Muscle layer of duodenum (tissue), 2 donors: ENCODE data around the gene RECK.
"Not testable (repeated sequence)": the region's sequence is repeated elsewhere in the genome, so short reads cannot be mapped to it uniquely, and the experiment has no call there.

Source experiments
- H3K27ac ChIP-seq: one replicate; pipeline ENCODE4 v1.7.0; 2013; ENCODE audit warnings: mild to moderate bottlenecking, low read length
- H3K27me3 ChIP-seq: one replicate; pipeline ENCODE4 v1.7.0; 2013; ENCODE audit warnings: low read depth, mild to moderate bottlenecking, control low read depth, low read length
- H3K36me3 ChIP-seq, 2 donors: one replicate each; pipeline ENCODE4 v1.7.0; 2013; ENCODE audit warnings: low read length in 2 of 2, control low read depth in 1 of 2, mild to moderate bottlenecking in 1 of 2; ENCODE audit not compliant: insufficient read depth in 2 of 2, control insufficient read depth in 1 of 2
- H3K4me1 ChIP-seq, 2 donors: one replicate each; pipeline ENCODE4 v1.7.0; 2013; ENCODE audit warnings: low read length in 2 of 2, mild to moderate bottlenecking in 2 of 2, control low read depth in 1 of 2, moderate library complexity in 1 of 2; ENCODE audit not compliant: insufficient read depth in 2 of 2, control insufficient read depth in 1 of 2
- H3K4me3 ChIP-seq, 2 donors: one replicate each; pipeline ENCODE4 v1.7.0; 2013; ENCODE audit warnings: low read length in 2 of 2, low read depth in 1 of 2, mild to moderate bottlenecking in 1 of 2
- H3K9me3 ChIP-seq, 2 donors: one replicate each; pipeline ENCODE4 v1.7.0; 2013; ENCODE audit warnings: low read length in 2 of 2, control low read depth in 1 of 2, mild to moderate bottlenecking in 1 of 2; ENCODE audit not compliant: control insufficient read depth in 1 of 2
- donor health status: healthy.

The RECK gene, protein sequence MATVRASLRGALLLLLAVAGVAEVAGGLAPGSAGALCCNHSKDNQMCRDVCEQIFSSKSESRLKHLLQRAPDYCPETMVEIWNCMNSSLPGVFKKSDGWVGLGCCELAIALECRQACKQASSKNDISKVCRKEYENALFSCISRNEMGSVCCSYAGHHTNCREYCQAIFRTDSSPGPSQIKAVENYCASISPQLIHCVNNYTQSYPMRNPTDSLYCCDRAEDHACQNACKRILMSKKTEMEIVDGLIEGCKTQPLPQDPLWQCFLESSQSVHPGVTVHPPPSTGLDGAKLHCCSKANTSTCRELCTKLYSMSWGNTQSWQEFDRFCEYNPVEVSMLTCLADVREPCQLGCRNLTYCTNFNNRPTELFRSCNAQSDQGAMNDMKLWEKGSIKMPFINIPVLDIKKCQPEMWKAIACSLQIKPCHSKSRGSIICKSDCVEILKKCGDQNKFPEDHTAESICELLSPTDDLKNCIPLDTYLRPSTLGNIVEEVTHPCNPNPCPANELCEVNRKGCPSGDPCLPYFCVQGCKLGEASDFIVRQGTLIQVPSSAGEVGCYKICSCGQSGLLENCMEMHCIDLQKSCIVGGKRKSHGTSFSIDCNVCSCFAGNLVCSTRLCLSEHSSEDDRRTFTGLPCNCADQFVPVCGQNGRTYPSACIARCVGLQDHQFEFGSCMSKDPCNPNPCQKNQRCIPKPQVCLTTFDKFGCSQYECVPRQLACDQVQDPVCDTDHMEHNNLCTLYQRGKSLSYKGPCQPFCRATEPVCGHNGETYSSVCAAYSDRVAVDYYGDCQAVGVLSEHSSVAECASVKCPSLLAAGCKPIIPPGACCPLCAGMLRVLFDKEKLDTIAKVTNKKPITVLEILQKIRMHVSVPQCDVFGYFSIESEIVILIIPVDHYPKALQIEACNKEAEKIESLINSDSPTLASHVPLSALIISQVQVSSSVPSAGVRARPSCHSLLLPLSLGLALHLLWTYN

DNA sequence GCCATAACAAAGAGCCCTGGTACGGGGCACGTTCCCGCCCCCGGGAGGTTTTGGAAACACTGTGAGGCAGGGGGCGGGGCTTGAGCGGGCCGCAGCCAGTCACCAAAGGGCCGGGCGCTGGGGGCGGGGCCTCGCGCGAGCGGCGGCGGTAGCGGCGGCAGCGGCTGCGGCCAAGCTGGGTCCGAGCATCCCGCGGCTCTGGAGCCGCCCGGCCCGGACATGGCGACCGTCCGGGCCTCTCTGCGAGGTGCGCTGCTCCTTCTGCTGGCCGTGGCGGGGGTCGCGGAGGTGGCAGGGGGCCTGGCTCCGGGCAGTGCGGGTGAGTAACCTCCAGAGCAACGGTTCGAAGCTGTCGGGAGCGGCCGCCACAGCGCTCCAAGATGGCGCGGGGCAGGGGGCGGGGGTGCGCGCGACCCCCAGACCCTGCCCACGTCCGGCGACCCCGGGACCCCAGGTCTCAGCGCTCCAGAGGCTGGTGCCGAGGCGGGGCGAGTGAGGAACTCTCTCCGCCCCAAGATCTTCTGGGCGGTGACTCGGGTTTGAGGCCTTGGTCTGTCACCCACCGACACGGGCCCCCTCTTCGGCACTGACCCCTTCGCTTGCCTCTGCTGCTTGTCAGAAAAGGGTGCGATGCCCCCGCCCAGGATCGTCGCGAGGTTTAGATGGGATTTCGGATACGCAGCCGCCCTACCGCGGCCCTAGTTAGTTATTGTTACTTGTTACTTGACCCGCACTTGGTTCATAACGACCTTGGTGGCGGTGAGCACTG, at the start of gene RECK:
RECK (plus strand) TSS at position 134 of the 769 bp plus-strand sequence; CDS start at position 220, 86 bp downstream.
- Histone ChIP-seq H3K27ac (peak within 1 kb of the TSS; percentile 49), H3K4me3 (peak within 1 kb of the TSS; percentile 81 to 93), H3K27me3 (no peaks in the 10 kb centered on the region), H3K9me3 (no peaks in the 10 kb centered on the region), H3K4me1 (peaks cover 0 to 4% of the 10 kb centered on the region in 2 donors), H3K36me3 (peaks cover 0 to 3% of the 10 kb centered on the region in 2 donors)

- Histone ChIP-seq H3K27me3 (no peaks in the 10 kb centered on the region), H3K4me1 (no peaks in the 10 kb centered on the region), H3K27ac (no peak overlapping the region), H3K36me3 (no peaks in the 10 kb centered on the region), H3K9me3 (no peaks in the 10 kb centered on the region), H3K4me3 (no peak overlapping the region)
Observed at GRCh38 chr9:35990155-35990554, 46.6 kb upstream of the RECK start.

GRCh38 chr9:35993136-35993535, 43.6 kb upstream of the RECK start:
- not testable (repeated sequence) for H3K27me3 ChIP-seq, H3K4me1 ChIP-seq, H3K4me3 ChIP-seq

GRCh38 chr9:35993976-35994720, 42.6 kb upstream of the RECK start:
- Histone ChIP-seq H3K36me3 (no peaks in the 10 kb centered on the region), H3K27me3 (no peaks in the 10 kb centered on the region), H3K9me3 (peaks cover 0 to 9% of the 10 kb centered on the region in 2 donors), H3K4me1 (no peaks in the 10 kb centered on the region), H3K27ac (no peak overlapping the region), H3K4me3 (no peak overlapping the region)

More at GRCh38 chr9:35993136-35993535, 43.6 kb upstream of the RECK start:
- not testable (repeated sequence) for H3K27ac ChIP-seq, H3K9me3 ChIP-seq, H3K36me3 ChIP-seq

DNA sequence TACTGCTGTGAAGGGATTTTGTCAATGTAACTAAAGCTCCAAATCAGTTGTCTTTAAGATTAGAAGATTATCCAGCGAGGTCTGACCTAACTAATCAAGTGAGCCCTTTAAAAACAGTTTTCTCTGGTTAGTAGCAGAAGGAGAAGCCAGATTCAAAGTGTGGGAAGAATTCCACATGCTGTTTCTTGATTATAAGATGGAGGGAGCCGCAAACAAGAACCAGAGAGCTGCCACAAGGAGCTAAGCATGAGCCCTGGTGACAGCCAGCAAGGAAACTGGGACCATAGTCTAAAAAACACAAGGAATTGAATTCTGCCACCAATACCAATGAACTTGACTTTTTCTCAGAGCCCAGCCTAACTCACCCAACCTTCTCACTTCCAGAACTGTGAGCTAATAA, 41.8 kb upstream of the RECK start:
- no peaks in the 10 kb centered on the region for H3K36me3 ChIP-seq
- H3K9me3 ChIP-seq = peaks cover 0 to 9% of the 10 kb centered on the region in 2 donors
- H3K27me3 ChIP-seq = no peaks in the 10 kb centered on the region
- H3K4me1 ChIP-seq = no peaks in the 10 kb centered on the region
- no peak overlapping the region for H3K4me3 ChIP-seq
- no peak overlapping the region for H3K27ac ChIP-seq

DNA sequence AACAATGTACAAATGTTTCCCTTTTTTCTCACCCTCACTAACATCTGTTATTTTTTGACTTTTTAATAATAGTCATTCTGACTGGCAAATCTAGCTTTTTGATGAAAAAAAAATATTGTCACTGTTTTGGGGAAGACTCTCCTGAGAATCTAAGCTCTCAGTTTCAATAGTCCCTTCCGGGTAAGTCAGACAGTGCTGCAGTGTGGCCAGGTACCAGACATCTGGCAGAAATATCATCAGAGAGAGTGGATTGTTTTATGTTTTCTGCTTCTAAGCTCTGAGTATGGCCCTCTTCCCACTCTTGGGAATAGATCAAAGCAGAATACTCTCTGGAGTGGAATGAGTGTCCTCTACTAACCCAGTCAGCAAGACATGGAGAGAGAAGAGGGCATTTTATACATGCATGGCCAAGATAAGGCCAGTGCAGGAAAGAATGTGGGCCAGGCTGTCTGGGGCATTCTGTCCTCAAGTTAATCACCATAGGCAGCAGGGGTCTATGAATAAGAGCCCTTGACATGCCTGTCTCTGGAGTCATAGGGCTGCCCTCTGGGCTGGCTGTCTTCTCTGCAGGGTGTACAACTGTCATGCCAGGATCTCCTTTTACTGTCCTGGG, 40.2 kb upstream of the RECK start:
- H3K36me3 ChIP-seq = no peaks in the 10 kb centered on the region
- no peaks in the 10 kb centered on the region for H3K4me1 ChIP-seq
- H3K9me3 ChIP-seq = peaks cover 0 to 9% of the 10 kb centered on the region in 2 donors
- no peaks in the 10 kb centered on the region for H3K27me3 ChIP-seq
- no peak overlapping the region for H3K27ac ChIP-seq
- no peak overlapping the region for H3K4me3 ChIP-seq

GRCh38 chr9:35997016-35997415, 39.7 kb upstream of the RECK start:
- not testable (repeated sequence) for H3K9me3 ChIP-seq, H3K27me3 ChIP-seq, H3K4me3 ChIP-seq, H3K27ac ChIP-seq, H3K4me1 ChIP-seq, H3K36me3 ChIP-seq

GRCh38 chr9:35998333-35998732, 38.4 kb upstream of the RECK start:
- Histone ChIP-seq H3K9me3 (peaks cover 0 to 9% of the 10 kb centered on the region in 2 donors), H3K27me3 (no peaks in the 10 kb centered on the region), H3K4me3 (no peak overlapping the region), H3K27ac (no peak overlapping the region), H3K36me3 (no peaks in the 10 kb centered on the region), H3K4me1 (no peaks in the 10 kb centered on the region)

- no peak overlapping the region for H3K27ac ChIP-seq
- H3K36me3 ChIP-seq = no peaks in the 10 kb centered on the region
- H3K4me3 ChIP-seq = no peak overlapping the region
- H3K27me3 ChIP-seq = no peaks in the 10 kb centered on the region
- peaks cover 0 to 3% of the 10 kb centered on the region in 2 donors for H3K9me3 ChIP-seq
- H3K4me1 ChIP-seq = peaks cover 0 to 5% of the 10 kb centered on the region in 2 donors
Observed at GRCh38 chr9:36005891-36006290, 30.8 kb upstream of the RECK start.
